Upper lobe of right lung (tissue), 1 donor: Measurements from ENCODE around the gene SUMO3. TPM values are rescaled to one million over a fixed set of nuclear protein-coding genes. Genes with fewer than 3 reads are reported as not detected.
A peak's percentile ranks its signal among the peaks of the same experiment; 100 is the strongest.

ENCODE experiments used
- ATAC-seq: fragments of 200-7000 bp; cut with Tn5 transposase; one replicate; pipeline ENCODE4 v1.9.1; 2020; ENCODE audit warnings: mild to moderate bottlenecking, moderate library complexity
- DNase-seq: peaks from one replicate; pipeline ENCODE4 v3.0.0-alpha.2; 2020
- H3K27ac ChIP-seq: fragments of 200-600 bp; one replicate; pipeline ENCODE4 v1.8.0; 2022
- H3K27me3 ChIP-seq: fragments of 200-600 bp; one replicate; pipeline ENCODE4 v1.8.0; 2022; ENCODE audit warnings: mild to moderate bottlenecking
- H3K36me3 ChIP-seq: fragments of 200-600 bp; one replicate; pipeline ENCODE4 v1.8.0; 2022
- H3K4me1 ChIP-seq: fragments of 200-600 bp; one replicate; pipeline ENCODE4 v1.8.0; 2022
- H3K4me3 ChIP-seq: fragments of 200-600 bp; one replicate; pipeline ENCODE4 v1.8.0; 2022; ENCODE audit warnings: mild to moderate bottlenecking
- H3K9me3 ChIP-seq: fragments of 200-600 bp; one replicate; pipeline ENCODE4 v1.8.0; 2022
- intact Hi-C: fragments of 100-400 bp; cut with DNase I; formaldehyde crosslinking; loops from one replicate; pipeline ENCODE4 v1.11.0; 2022
- total RNA-seq: library from RNA; stranded (reverse); fragmentation: NEBNext Ultra II Directional; extraction: Animal tissue kit (Norgen Biotek cat#: 25700); gene quantifications from one replicate; pipeline ENCODE4 v1.2.1, GENCODE V29; 2021
- TF ChIP-seq, protein P1 (sequence below): fragments of 200-600 bp; IDR thresholded peaks from one replicate; pipeline ENCODE4 v1.8.0; 2022; ENCODE audit warnings: antibody characterized with exemption
- donor health status: DM: no; HTN: yes; CAD: no; lungs with severe emphysema.

The SUMO3 gene
- total RNA-seq, 1 donor from 2014 or later: 85.0 TPM

- intact Hi-C loops: no loop called here
- H3K4me3 ChIP-seq: no peak overlapping the region
- no peak for ATAC-seq
- H3K4me1 ChIP-seq: no peaks in the 10 kb centered on the region
- H3K9me3 ChIP-seq: no peaks in the 10 kb centered on the region
- no peaks in the 10 kb centered on the region for H3K27me3 ChIP-seq
- peak; percentile 54 for DNase-seq
- H3K27ac ChIP-seq: no peak overlapping the region
- TF ChIP-seq, protein P1, sequence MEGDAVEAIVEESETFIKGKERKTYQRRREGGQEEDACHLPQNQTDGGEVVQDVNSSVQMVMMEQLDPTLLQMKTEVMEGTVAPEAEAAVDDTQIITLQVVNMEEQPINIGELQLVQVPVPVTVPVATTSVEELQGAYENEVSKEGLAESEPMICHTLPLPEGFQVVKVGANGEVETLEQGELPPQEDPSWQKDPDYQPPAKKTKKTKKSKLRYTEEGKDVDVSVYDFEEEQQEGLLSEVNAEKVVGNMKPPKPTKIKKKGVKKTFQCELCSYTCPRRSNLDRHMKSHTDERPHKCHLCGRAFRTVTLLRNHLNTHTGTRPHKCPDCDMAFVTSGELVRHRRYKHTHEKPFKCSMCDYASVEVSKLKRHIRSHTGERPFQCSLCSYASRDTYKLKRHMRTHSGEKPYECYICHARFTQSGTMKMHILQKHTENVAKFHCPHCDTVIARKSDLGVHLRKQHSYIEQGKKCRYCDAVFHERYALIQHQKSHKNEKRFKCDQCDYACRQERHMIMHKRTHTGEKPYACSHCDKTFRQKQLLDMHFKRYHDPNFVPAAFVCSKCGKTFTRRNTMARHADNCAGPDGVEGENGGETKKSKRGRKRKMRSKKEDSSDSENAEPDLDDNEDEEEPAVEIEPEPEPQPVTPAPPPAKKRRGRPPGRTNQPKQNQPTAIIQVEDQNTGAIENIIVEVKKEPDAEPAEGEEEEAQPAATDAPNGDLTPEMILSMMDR: no peak
- peaks cover 1% of the 10 kb centered on the region for H3K36me3 ChIP-seq
Observed at GRCh38 chr21:44764319-44765230, 53.3 kb downstream of the SUMO3 start.

GRCh38 chr21:44763451-44764318 lies 54.2 kb downstream of the SUMO3 start:
- Histone ChIP-seq H3K36me3 (no peaks in the 10 kb centered on the region), H3K4me1 (no peaks in the 10 kb centered on the region), H3K27me3 (no peaks in the 10 kb centered on the region), H3K9me3 (no peaks in the 10 kb centered on the region), H3K27ac (no peak overlapping the region), H3K4me3 (no peak overlapping the region)
- TF ChIP-seq, protein P1: no peak
- intact Hi-C loops: no loop called here
- no peak for ATAC-seq
- no peak for DNase-seq

DNA sequence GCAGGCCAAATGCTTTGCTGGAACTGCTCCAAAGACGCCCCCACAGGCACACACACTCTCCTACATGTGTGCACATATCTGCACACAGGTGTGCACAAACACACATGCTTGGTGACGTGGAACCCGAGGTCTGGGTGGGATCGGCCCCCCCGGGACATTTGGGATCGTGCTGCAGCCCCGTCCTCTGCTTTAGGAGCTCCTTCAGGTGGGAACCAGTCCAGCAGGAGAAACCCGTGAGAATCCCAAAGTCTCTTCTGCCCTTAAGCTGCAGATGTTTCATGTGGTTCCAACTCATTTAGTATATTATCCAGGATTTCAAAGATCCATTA lies 54.8 kb downstream of the SUMO3 start:
- no peak overlapping the region for H3K27ac ChIP-seq
- TF ChIP-seq, protein P1: no peak
- H3K27me3 ChIP-seq: no peaks in the 10 kb centered on the region
- H3K4me1 ChIP-seq: no peaks in the 10 kb centered on the region
- H3K36me3 ChIP-seq: no peaks in the 10 kb centered on the region
- DNase-seq: no peak
- H3K4me3 ChIP-seq: no peak overlapping the region
- no peaks in the 10 kb centered on the region for H3K9me3 ChIP-seq
- intact Hi-C loops: no loop called here
- ATAC-seq: no peak

- Histone ChIP-seq H3K36me3 (no peaks in the 10 kb centered on the region), H3K9me3 (no peaks in the 10 kb centered on the region), H3K4me3 (no peak overlapping the region), H3K27me3 (no peaks in the 10 kb centered on the region), H3K27ac (no peak overlapping the region), H3K4me1 (no peaks in the 10 kb centered on the region)
- ATAC-seq (no peak), DNase-seq (no peak)
- intact Hi-C loops: no loop called here
- TF ChIP-seq, protein P1: no peak
Observed at GRCh38 chr21:44762221-44763049, 55.4 kb downstream of the SUMO3 start.

GRCh38 chr21:44761747-44762208 lies 56.1 kb downstream of the SUMO3 start:
- Histone ChIP-seq H3K27ac (no peak overlapping the region), H3K9me3 (no peaks in the 10 kb centered on the region), H3K4me3 (no peak overlapping the region), H3K4me1 (no peaks in the 10 kb centered on the region), H3K27me3 (no peaks in the 10 kb centered on the region), H3K36me3 (no peaks in the 10 kb centered on the region)
- intact Hi-C loops: no loop called here
- no peak for ATAC-seq
- no peak for DNase-seq
- TF ChIP-seq, protein P1: no peak
